22Rv1 (cell line): Measurements from ENCODE around the gene KCNN2.

Experiments used
- ZFX ChIP-seq: fragments of 450-650 bp; IDR thresholded peaks from 2 replicates; pipeline ENCODE4 v1.6.1; 2017; ENCODE audit warnings: antibody characterized with exemption, borderline replicate concordance
- TF ChIP-seq, protein P1 (sequence below): fragments of 450-650 bp; IDR thresholded peaks from 2 replicates; pipeline ENCODE4 v1.5.1; 2017; ENCODE audit warnings: mild to moderate bottlenecking

DNA sequence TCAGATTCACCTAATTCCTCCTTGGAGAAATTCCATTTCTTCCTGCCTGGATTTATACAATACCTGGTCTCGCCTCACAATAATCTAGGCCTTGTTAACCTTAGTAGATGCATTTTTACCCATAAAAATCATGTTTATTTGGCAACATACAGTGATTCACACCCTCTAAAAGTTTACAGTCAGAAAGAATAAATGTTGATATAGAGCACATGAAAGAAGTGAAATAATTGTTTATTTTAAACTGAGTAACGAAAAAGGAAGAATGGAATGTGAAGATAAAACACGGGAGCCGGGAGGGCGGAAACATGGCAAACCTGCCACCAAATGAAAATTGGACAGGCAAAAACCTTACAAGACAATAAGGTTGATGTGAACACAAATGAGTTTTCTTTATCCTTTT is 28.9 kb upstream of the KCNN2 start:
- TF ChIP-seq, protein P1, sequence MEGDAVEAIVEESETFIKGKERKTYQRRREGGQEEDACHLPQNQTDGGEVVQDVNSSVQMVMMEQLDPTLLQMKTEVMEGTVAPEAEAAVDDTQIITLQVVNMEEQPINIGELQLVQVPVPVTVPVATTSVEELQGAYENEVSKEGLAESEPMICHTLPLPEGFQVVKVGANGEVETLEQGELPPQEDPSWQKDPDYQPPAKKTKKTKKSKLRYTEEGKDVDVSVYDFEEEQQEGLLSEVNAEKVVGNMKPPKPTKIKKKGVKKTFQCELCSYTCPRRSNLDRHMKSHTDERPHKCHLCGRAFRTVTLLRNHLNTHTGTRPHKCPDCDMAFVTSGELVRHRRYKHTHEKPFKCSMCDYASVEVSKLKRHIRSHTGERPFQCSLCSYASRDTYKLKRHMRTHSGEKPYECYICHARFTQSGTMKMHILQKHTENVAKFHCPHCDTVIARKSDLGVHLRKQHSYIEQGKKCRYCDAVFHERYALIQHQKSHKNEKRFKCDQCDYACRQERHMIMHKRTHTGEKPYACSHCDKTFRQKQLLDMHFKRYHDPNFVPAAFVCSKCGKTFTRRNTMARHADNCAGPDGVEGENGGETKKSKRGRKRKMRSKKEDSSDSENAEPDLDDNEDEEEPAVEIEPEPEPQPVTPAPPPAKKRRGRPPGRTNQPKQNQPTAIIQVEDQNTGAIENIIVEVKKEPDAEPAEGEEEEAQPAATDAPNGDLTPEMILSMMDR = no peak
- no peak for TF ChIP-seq ZFX
